Measurements from ENCODE around the gene RBM3. TPM values are rescaled to one million over a fixed set of nuclear protein-coding genes. Genes with fewer than 3 reads are reported as not detected.

The RBM3 gene
- total and polyA plus RNA-seq, 2 of the 8 experiments (the other 6 are each of a cell fraction or from before 2014, with no cell fraction given), result 99.6 to 164 TPM

GRCh38 chrX:48532161-48532560, 42.1 kb upstream of the RBM3 start:
- no peaks in the 10 kb centered on the region for H3K4me1 ChIP-seq (replicated peaks in 1 of 4; ENCODE audit: control insufficient read depth in 3 of 4, insufficient read depth in 4 of 4, low read length in 3 of 4)
- H2BK15ac ChIP-seq (ENCODE audit: low read length), result no peak overlapping the region
- no peak overlapping the region for H3K9ac ChIP-seq (replicated peaks in 1 of 4; ENCODE audit: extremely low read depth in 1 of 4, low read depth in 3 of 4, low read length in 3 of 4)
- no peaks in the 10 kb centered on the region for H3K27me3 ChIP-seq (replicated peaks in 1 of 4; ENCODE audit: control insufficient read depth in 3 of 4, extremely low read depth in 1 of 4, insufficient read depth in 3 of 4, low read length in 3 of 4)
- no peaks in the 10 kb centered on the region for H3K9me3 ChIP-seq (ENCODE audit: insufficient read depth in 2 of 2, low read depth in 1 of 2, low read length in 1 of 2)
- no peak overlapping the region for H2BK120ac ChIP-seq (replicated peaks; ENCODE audit: low read depth, low read length)
- FAIRE-seq (no peak), DNase-seq (ENCODE audit: low read depth in 1 of 2, low spot score in 2 of 2) (no peak)
- H3K79me1 ChIP-seq (ENCODE audit: low read depth, low read length), result no peaks in the 10 kb centered on the region
- H3K18ac ChIP-seq (ENCODE audit: extremely low read depth, low read length), result no peak overlapping the region
- ChIA-PET POLR2A (ENCODE audit: partially characterized antibody) (interaction anchor here (0.8 to 3.3 kb wide), 2 partner anchors 38 to 46 kb away, joined by 3 to 10 read pairs; no protein-coding TSS in a partner anchor), CTCF (ENCODE audit: partially characterized antibody) (no interaction called here)
- 89% methylated on average over 1 of the region's 1 CpG; no CpG with 5 or more reads in 1 of the 2 experiments for WGBS, 2 experiments (ENCODE audit: extremely low coverage in 1 of 2, insufficient coverage in 1 of 2, insufficient read length in 1 of 2, insufficient replicate concordance in 2 of 2, low coverage in 1 of 2, low lambda C conversion rate in 2 of 2, missing lambda C conversion rate in 1 of 2)
- no peak overlapping the region for H3K4ac ChIP-seq (replicated peaks; ENCODE audit: insufficient read length, low read depth, low read length)
- no peak overlapping the region for H4K5ac ChIP-seq (ENCODE audit: insufficient read length, low read depth, low read length)
- no peak overlapping the region for H3K56ac ChIP-seq (replicated peaks; ENCODE audit: insufficient read length, low read depth, low read length)
- no peak overlapping the region for H2AFZ ChIP-seq (ENCODE audit: low read length)
- H4K20me1 ChIP-seq (replicated peaks in 1 of 2; ENCODE audit: control insufficient read depth in 1 of 2, insufficient read depth in 2 of 2, low read length in 2 of 2), result no peaks in the 10 kb centered on the region
- peaks cover 0 to 23% (median 12%) of the 10 kb centered on the region in 4 experiments; a peak in 6 of 8 replicates for H3K36me3 ChIP-seq (ENCODE audit: control insufficient read depth in 2 of 4, insufficient read depth in 4 of 4, low read length in 3 of 4)
- H3K23me2 ChIP-seq (ENCODE audit: low read depth, low read length), result no peaks in the 10 kb centered on the region
- H3K4me3 ChIP-seq (ENCODE audit: extremely low read depth in 1 of 4, insufficient read depth in 2 of 4, low read depth in 3 of 4, low read length in 4 of 4), result no peak overlapping the region
- no peak overlapping the region for H3K4me2 ChIP-seq (ENCODE audit: insufficient read depth in 1 of 2, low read depth in 2 of 2, low read length in 2 of 2)
- H3K23ac ChIP-seq (ENCODE audit: insufficient read length), result no peak overlapping the region
- H4K8ac ChIP-seq (ENCODE audit: extremely low read depth, insufficient read depth, low read length), result no peak overlapping the region
- H3K14ac ChIP-seq (ENCODE audit: insufficient read length), result no peak overlapping the region
- H4K91ac ChIP-seq (replicated peaks; ENCODE audit: insufficient read length, low read length), result no peak overlapping the region
- no peak overlapping the region for H2BK20ac ChIP-seq (ENCODE audit: low read length)
- no peak overlapping the region for H2BK5ac ChIP-seq (ENCODE audit: low read depth, low read length)
- no peak overlapping the region for H2BK12ac ChIP-seq (ENCODE audit: low read depth, low read length)
- no peaks in the 10 kb centered on the region for H3K79me2 ChIP-seq (ENCODE audit: control insufficient read depth in 1 of 2, insufficient read depth in 2 of 2, low read length in 2 of 2)
- H3K27ac ChIP-seq (ENCODE audit: low read depth, low read length), result no peak overlapping the region
- no peak overlapping the region for H2AK5ac ChIP-seq (ENCODE audit: low read depth, low read length)
- TF ChIP-seq SRF (IDR thresholded peaks at IDR 0.05; ENCODE audit: low read depth, low read length), result peak; percentile 59
- TF ChIP-seq JUND (IDR thresholded peaks at IDR 0.05; ENCODE audit: low read length), result no peak
